ENCODE results near the gene SHFL. TPM values are rescaled to one million over a fixed set of nuclear protein-coding genes. Genes with fewer than 3 reads are reported as not detected.
A peak's percentile ranks its signal among the peaks of the same experiment; 100 is the strongest.

Gene SHFL
- total and polyA plus RNA-seq, 2 of the 4 experiments (the other 2 are of a cell fraction): 9.0 to 32.1 TPM

DNA sequence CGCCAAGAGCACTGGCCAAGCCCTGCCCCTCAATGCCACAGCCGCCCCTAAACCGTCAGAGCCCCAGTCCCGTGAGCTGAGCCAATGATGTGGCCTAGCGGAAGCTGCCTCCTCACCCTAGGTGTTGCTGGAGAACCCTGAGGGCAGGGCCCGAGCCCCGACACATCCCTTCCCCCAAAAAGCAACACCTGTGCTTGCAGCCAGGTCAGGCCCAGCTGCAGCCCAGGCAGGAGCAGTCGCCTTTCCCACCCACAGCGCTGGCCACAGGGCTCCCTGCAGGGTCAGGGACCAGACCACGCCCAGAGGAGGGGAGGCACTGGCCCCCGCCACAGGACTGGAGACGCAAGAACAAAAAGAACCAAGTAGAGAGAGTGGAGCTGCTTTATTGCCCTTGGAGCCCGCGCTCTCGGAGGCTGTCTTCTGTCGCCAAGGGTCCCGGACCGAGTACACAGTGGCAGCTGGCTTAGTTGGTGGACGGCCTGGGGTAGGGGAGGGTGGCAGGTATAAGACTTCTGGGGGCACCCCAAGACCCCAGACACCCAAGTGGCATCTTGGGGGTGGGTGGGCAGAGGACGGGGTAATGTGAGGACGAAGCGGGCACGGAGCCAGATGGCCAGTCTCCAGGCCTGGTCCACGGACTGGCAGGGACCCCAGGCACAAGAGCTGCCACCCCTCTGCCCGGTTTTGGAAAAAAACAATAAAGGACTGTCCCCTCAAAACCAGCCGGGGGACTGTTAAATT, 28.7 kb downstream of the SHFL start:
- no peak overlapping the region for H2AFZ ChIP-seq (replicated peaks; ENCODE audit: low read length, poor library complexity)
- TF ChIP-seq RFX5 (IDR thresholded peaks at IDR 0.05; ENCODE audit: low read depth, low read length) (no peak), CEBPB (IDR thresholded peaks at IDR 0.05; ENCODE audit: low read depth, low read length) (no peak), CHD1 (IDR thresholded peaks at IDR 0.05; ENCODE audit: low read depth, low read length) (no peak), POLR2A (IDR thresholded peaks at IDR 0.05; ENCODE audit: low read depth, low read length) (peak; percentile 46; the same call in 1 of the 2 replicates), FOS (IDR thresholded peaks at IDR 0.05; ENCODE audit: low read depth, low read length) (no peak)
- peaks cover 58% of the 10 kb centered on the region for H3K36me3 ChIP-seq (ENCODE audit: control insufficient read depth, insufficient read depth, low read length)
- no peak overlapping the region for H4K91ac ChIP-seq (ENCODE audit: insufficient read depth, low read depth, low read length)
- H3K27me3 ChIP-seq (ENCODE audit: control insufficient read depth, insufficient read depth, low read length): no peaks in the 10 kb centered on the region
- ATAC-seq (ENCODE audit: low read depth): no peak; the same call in 1 of the 2 replicates
- H3K4me3 ChIP-seq (ENCODE audit: insufficient read depth, low read depth, low read length): no peak overlapping the region
- POLR2A ChIA-PET (ENCODE audit: unreplicated experiment): no interaction called here
- intact Hi-C loops (cut with micrococcal nuclease) (no loop called here), in situ Hi-C loops (cut with MboI; ENCODE audit: low sequenced_read_pairs) (no loop called here), dilution Hi-C loops (cut with HindIII; ENCODE audit: low sequenced_read_pairs, unreplicated experiment) (no loop called here)
- no peaks in the 10 kb centered on the region for H3K9me1 ChIP-seq (ENCODE audit: insufficient read depth, low read length)
- no peak overlapping the region for H3K4me2 ChIP-seq (ENCODE audit: low read depth, low read length)
- no peak for DNase-seq
- no peak overlapping the region for H4K5ac ChIP-seq (ENCODE audit: low read depth, low read length)
- no peak overlapping the region for H3K18ac ChIP-seq (ENCODE audit: low read depth, low read length)
- no peak overlapping the region for H2BK15ac ChIP-seq (ENCODE audit: low read depth, low read length)
- H3K27ac ChIP-seq (ENCODE audit: insufficient read depth, low read length): no peak overlapping the region
- no peak overlapping the region for H3K9ac ChIP-seq (ENCODE audit: low read depth, low read length)
- no TSS peak for BruUV-seq (replicated peaks)
- H2AK5ac ChIP-seq (ENCODE audit: low read depth, low read length): no peak overlapping the region; the same call in 1 of the 2 replicates
- no peak overlapping the region for H2BK5ac ChIP-seq (ENCODE audit: low read depth, low read length, poor library complexity, severe bottlenecking)
- H3K9me3 ChIP-seq (ENCODE audit: control insufficient read depth, insufficient read depth, low read length): no peaks in the 10 kb centered on the region
- no peak overlapping the region for H3K4ac ChIP-seq (ENCODE audit: low read depth, low read length)
- 78% methylated on average over 12 of the region's 26 CpGs; no CpG with 5 or more reads in 1 of the 2 experiments for WGBS, 2 experiments (ENCODE audit: extremely low coverage in 2 of 2, insufficient read length in 1 of 2)
- no peak overlapping the region for H3K23ac ChIP-seq (ENCODE audit: low read depth, low read length)
- no peak overlapping the region for H4K8ac ChIP-seq (ENCODE audit: low read depth in 2 of 2, low read length in 2 of 2)
- peaks cover 20% of the 10 kb centered on the region for H4K20me1 ChIP-seq (ENCODE audit: insufficient read depth, low read length)
- no peak overlapping the region for H3K56ac ChIP-seq (ENCODE audit: extremely low read depth, insufficient read depth, low read length)
- H3K4me1 ChIP-seq (ENCODE audit: control insufficient read depth, insufficient read depth, low read length): peaks cover 5% of the 10 kb centered on the region; the same call in 1 of the 2 replicates
- no peak overlapping the region for H2AK9ac ChIP-seq (replicated peaks; ENCODE audit: low read depth, low read length, poor library complexity)
- CTCF ChIA-PET: no interaction called here
- H2BK120ac ChIP-seq (ENCODE audit: low read depth, low read length): no peak overlapping the region
- H3K14ac ChIP-seq (replicated peaks; ENCODE audit: low read depth, low read length): no peak overlapping the region
- peaks cover 11 to 43% of the 10 kb centered on the region in 2 experiments for H3K79me1 ChIP-seq (ENCODE audit: low read depth in 1 of 2, low read length in 2 of 2)
- no peak overlapping the region for H2BK20ac ChIP-seq (ENCODE audit: low read depth, low read length)

Data from IMR-90 (cell line).